Right ventricle myocardium superior (tissue), 1 donor: Measurements from ENCODE around the gene AOC3. TPM values are rescaled to one million over a fixed set of nuclear protein-coding genes. Genes with fewer than 3 reads are reported as not detected.

Experiments used
- ATAC-seq: fragments of 200-7000 bp; cut with Tn5 transposase; one replicate; pipeline ENCODE4 v1.9.1; 2020; ENCODE audit warnings: mild to moderate bottlenecking; ENCODE audit not compliant: poor library complexity
- DNase-seq: peaks from one replicate; pipeline ENCODE4 v3.0.0-alpha.2; 2020
- intact Hi-C: fragments of 100-400 bp; cut with DNase I; formaldehyde crosslinking; loops from one replicate; pipeline ENCODE4 v1.11.2; 2022
- long read RNA-seq: library from polyadenylated mRNA; unstranded; transcript quantifications from one replicate; pipeline ENCODE4 v2.0.0, GENCODE V29; 2021
- total RNA-seq: library from RNA; stranded (reverse); fragmentation: NEBNext Ultra II Directional; extraction: Animal tissue kit (Norgen Biotek cat#: 25700); gene quantifications from one replicate; pipeline ENCODE4 v1.2.1, GENCODE V29; 2021
- donor health status: DM: no; HTN: yes; CAD: no; lungs with severe emphysema.

Gene AOC3, protein sequence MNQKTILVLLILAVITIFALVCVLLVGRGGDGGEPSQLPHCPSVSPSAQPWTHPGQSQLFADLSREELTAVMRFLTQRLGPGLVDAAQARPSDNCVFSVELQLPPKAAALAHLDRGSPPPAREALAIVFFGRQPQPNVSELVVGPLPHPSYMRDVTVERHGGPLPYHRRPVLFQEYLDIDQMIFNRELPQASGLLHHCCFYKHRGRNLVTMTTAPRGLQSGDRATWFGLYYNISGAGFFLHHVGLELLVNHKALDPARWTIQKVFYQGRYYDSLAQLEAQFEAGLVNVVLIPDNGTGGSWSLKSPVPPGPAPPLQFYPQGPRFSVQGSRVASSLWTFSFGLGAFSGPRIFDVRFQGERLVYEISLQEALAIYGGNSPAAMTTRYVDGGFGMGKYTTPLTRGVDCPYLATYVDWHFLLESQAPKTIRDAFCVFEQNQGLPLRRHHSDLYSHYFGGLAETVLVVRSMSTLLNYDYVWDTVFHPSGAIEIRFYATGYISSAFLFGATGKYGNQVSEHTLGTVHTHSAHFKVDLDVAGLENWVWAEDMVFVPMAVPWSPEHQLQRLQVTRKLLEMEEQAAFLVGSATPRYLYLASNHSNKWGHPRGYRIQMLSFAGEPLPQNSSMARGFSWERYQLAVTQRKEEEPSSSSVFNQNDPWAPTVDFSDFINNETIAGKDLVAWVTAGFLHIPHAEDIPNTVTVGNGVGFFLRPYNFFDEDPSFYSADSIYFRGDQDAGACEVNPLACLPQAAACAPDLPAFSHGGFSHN
- total RNA-seq, result 8.3 TPM
- long read RNA-seq, full-length matches to known transcripts, result 7 of 13 reads
- long read RNA-seq, partial matches to known transcripts, result 0 of 13 reads
- long read RNA-seq, other reads (novel, unspliced or antisense), result 6 of 13 reads

DNA sequence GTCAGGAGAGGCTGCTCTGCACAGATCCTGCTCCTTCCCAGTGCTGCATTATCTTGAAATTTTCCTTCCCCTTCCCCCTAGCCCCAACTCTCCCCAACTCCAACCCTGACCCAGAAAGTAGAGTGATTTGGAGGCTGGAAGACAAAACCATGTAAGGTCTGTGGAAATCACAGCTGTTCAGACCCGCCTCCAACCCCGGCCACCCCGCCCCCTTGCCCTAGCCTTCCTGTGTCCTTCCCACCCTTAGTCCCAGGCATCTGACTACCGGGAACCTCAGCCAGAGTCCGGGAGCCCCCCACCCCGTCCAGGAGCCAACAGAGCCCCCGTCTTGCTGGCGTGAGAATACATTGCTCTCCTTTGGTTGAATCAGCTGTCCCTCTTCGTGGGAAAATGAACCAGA, at the start of gene AOC3:
Gene AOC3, plus strand, starts transcription at position 246 of the 400 bp plus-strand sequence. Its CDS starts 145 bp downstream, at position 391.
- DNase-seq, result peak; percentile 68
- peak; percentile 36 for ATAC-seq
- intact Hi-C loops, result no loop called here

DNA sequence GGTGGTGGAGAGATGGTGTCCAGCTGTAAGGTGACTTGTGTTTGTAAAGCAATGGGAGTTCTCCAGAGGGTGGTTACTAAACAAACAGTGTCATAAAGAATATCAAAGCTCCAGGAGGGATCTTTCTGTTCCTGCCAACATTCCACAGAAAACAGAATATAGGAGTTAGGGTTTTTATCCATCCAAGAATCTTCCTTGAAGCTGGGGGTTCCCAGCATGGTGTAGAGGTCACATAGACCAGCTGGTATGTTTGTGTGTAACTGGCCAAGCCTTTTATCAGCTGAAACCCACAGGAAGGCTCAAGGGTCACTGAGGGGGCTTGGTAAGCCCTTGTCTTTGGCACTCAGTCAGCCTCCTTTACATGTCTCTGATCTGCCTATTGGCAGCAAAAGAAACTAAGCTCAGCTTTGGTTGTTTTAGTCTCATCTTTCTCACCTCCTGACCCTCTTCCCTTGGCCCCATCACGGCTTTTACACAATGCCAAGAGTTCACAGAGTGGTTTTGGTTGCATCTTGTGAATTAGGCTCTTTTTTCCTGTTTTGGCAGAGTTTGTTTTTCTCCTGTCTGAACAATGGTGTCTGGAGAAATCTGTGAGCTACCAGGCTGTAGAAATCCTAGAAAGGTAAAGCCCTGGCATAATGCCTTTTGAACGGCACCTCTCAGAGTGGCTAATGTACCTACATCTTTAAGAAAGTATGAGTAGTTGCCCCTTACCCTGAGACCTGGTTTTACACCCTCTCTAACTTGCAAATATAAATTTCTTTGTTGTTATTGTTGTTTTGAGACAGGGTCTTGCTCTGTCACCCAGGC, 47.7 kb upstream of the AOC3 start:
- intact Hi-C loops, result no loop called here
- no peak for ATAC-seq
- no peak for DNase-seq

GRCh38 chr17:42804918-42805367, 46.1 kb upstream of the AOC3 start:
- no peak for DNase-seq
- no peak for ATAC-seq
- intact Hi-C loops, result no loop called here

GRCh38 chr17:42806249-42806648, 44.8 kb upstream of the AOC3 start:
- ATAC-seq, result no peak
- DNase-seq, result no peak
- intact Hi-C loops, result no loop called here

DNA sequence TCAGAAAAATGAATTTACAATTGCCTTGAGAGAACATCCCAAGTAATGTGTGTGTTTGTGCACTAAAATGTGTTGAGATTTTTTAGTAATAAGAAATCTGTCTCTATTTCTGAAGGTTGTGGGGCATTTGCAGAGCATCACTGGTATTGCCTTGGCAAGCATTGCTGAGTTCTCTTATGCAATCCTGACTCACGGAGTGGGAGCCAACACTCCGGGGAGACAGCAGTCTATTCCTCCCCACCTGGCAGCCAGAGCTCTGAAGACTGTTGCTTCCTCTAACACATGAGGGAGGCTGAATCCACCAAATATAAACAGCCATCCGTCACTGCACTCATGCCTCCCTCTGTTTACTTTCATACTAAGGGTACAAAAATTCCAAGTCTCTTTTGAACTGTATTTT, 41.7 kb upstream of the AOC3 start:
- intact Hi-C loops, result no loop called here
- ATAC-seq, result peak; percentile 53
- DNase-seq, result no peak

- ATAC-seq, result no peak
These were observed 36.2 kb upstream of the AOC3 start for GRCh38 chr17:42814633-42815399.

DNA sequence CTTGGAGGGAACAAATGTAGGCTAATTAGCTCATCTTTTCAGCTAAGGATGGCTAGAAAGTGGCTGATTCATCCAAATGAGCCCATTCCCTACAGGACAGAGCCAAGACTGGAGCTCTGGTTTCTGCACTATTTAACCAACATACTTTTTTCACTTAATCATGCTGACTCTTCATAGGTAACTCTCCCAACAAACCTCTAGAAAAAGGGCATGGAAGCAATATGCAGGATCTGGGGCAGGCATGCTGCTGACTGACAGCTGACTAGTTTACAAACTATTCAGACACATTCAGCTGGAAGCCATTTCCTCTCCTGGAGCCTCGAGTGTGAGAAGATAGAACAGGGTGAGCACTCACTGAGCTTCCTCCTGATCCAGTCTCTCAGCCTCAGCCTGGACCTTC, 33.1 kb upstream of the AOC3 start:
- ATAC-seq (no peak), DNase-seq (no peak)
- intact Hi-C loops, result loop anchor here (10.0 kb wide), 1 partner anchor 113 kb away; no protein-coding TSS in a partner anchor

More at GRCh38 chr17:42814633-42815399, 36.2 kb upstream of the AOC3 start:
- intact Hi-C loops, result loop anchor here (10.0 kb wide), 1 partner anchor 110 kb away; no protein-coding TSS in a partner anchor
- no peak for DNase-seq

- intact Hi-C loops, result loop anchor here (10.0 kb wide), 1 partner anchor 114 kb away; no protein-coding TSS in a partner anchor
These were observed 32.6 kb upstream of the AOC3 start for GRCh38 chr17:42818379-42818778.

DNA sequence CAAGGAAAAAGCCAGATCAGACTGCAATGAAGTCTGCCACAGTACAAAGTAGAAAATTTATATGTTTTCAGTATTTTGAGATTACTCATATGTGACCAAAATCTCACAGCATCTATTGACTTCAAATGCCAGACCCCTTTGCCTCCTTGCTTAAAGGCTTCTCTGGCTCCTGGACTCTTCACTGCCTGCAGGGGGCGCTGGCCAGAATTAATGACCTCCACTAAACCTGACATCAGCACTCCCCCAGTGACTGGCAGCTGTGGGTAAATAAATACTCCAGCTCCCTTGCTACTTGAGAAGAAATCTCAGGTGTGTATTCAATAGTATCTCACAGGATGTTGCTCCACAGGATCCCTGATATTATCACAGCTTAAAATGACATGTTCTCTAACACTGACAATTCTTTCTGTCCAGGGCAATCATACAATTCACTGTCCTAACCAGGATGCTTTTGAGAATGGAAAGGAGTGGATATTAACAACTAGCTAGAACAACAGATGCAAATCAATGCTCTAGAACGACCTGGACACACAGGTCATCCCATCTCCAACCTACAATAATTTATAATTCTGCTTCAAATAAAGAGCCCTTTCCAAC, 31.0 kb upstream of the AOC3 start:
- no peak for ATAC-seq
- intact Hi-C loops, result loop anchor here (10.0 kb wide), 1 partner anchor 115 kb away; no protein-coding TSS in a partner anchor
- DNase-seq, result peak; percentile 70

More at GRCh38 chr17:42818379-42818778, 32.6 kb upstream of the AOC3 start:
- ATAC-seq, result no peak
- no peak for DNase-seq

DNA sequence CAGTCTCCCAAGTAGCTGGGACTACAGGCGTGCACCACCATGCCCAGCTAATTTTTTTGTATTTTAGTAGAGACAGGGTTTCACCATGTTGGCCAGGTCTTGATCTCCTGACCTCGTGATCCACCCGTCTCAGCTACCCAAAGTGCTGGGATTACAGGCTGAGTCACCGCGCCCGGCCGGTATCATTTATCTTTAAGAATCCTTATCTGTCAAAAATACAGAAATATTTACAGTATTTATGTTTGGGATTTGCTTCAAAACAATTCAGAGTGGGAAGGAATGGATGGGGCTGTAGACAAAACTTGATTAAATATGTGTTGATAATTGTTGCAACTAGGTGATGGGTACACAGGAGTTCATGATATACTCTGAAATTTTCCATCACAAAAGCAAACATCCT, 29.8 kb upstream of the AOC3 start:
- intact Hi-C loops, result no loop called here
- no peak for DNase-seq

DNA sequence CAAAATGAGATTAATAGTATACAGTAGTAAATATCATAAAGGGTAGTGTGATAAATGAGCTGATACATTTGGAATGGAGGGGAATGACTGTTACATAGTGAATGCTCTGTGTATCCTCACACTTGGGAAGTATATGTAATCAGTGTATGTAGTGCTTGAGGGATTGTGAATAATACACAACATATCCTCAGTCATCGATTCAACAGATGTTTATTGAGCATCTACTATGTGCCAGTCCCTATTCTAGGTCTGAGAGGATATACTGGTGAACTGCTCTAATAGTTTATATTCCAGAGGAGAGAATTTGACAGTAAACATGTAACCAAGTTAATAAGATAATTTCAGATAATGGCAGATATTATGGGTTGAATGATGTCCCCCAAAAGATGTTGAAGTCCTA, 23.5 kb upstream of the AOC3 start:
- intact Hi-C loops, result no loop called here
- ATAC-seq (no peak), DNase-seq (no peak)

More for the DNA sequence above, 29.8 kb upstream of the AOC3 start:
- no peak for ATAC-seq

- DNase-seq (no peak), ATAC-seq (no peak)
- intact Hi-C loops, result no loop called here
These were observed 20.0 kb upstream of the AOC3 start for GRCh38 chr17:42830971-42831370.

DNA sequence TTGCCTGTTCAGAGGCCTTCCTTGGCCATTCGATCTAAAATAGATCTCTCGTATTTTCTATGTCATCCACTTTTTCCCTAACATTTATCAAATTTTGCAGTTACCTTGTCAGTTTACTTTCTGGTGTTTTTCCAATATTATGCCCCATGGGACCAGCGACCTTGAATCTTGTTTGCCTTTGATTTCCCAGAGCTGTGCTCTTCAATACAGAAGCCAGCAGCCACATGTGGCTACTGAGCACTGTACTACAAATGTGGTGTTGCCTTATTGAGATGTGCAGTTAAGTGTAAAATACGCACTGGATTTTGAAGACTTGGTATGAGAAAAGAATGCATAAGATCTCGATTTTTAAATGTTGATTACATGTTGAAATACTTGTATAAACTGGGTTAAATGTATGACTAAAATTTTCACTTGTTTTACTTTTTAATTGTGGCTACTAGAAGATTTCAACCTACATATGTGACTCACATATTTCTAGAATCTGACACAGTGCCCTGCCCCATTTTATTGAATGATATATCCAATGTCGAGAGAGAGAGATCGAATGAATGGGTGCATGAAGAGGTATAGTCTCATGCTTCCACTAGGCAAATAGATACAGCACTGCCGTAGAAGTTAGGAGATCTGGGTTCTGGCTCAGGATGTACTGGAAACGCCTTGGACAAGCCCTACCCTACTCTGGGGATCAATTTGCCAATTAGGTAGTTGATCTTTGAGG, 18.6 kb upstream of the AOC3 start:
- intact Hi-C loops, result no loop called here
- ATAC-seq (no peak), DNase-seq (no peak)

GRCh38 chr17:42832934-42833766, 17.8 kb upstream of the AOC3 start, which contains the start of gene PSME3:
Gene PSME3, plus strand, starts transcription at chr17:42833397. Its CDS starts 235 bp downstream, at chr17:42833632.
- ATAC-seq (peak; percentile 99), DNase-seq (peak; percentile 96)
- intact Hi-C loops, result no loop called here

DNA sequence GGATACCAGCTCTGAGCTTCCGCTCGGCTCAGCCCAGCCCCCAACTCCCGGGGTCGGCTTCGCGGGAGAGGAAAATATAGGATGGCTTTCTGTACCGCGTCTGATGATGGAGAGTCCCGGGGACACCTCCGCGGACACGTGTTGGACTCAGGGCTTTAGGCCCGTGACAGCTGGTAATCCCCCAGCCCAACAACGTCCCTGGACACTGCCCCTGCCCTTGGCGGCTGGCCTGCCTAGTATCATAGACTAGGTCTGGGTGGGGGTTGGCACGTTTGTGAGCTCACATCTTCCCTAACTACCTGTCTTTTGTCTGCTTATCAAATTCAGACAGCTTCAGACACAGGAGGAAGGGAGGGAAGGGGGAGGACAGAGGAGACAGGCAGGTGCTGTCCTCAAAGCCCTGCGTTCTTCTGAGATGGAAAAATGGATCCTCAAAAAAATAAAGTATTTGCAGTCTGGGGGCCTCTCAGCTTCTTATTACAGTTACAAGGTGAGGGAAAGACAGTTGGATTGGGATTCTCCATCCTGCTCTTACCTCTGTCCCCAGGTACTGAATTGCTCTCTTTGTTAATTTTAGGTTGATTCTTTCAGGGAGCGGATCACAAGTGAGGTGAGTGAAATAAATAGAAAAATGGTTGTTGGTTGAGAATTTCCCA, 17.1 kb upstream of the AOC3 start:
- intact Hi-C loops, result no loop called here
- DNase-seq (no peak), ATAC-seq (no peak)
